GM10266 (cell line): Measurements from ENCODE around the gene RHEBL1.

Experiments used
- DNase-seq: peaks from one replicate; pipeline ENCODE4 v3.0.0; 2012; ENCODE audit errors: extremely low spot score
- TF ChIP-seq, protein P1 (sequence below): IDR thresholded peaks from 2 replicates; pipeline ENCODE4 v1.5.1; 2012; ENCODE audit warnings: mild to moderate bottlenecking, low read depth; ENCODE audit not compliant: control insufficient read depth, insufficient read depth; ENCODE audit errors: missing control alignments

RHEBL1 gene, protein sequence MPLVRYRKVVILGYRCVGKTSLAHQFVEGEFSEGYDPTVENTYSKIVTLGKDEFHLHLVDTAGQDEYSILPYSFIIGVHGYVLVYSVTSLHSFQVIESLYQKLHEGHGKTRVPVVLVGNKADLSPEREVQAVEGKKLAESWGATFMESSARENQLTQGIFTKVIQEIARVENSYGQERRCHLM

DNA sequence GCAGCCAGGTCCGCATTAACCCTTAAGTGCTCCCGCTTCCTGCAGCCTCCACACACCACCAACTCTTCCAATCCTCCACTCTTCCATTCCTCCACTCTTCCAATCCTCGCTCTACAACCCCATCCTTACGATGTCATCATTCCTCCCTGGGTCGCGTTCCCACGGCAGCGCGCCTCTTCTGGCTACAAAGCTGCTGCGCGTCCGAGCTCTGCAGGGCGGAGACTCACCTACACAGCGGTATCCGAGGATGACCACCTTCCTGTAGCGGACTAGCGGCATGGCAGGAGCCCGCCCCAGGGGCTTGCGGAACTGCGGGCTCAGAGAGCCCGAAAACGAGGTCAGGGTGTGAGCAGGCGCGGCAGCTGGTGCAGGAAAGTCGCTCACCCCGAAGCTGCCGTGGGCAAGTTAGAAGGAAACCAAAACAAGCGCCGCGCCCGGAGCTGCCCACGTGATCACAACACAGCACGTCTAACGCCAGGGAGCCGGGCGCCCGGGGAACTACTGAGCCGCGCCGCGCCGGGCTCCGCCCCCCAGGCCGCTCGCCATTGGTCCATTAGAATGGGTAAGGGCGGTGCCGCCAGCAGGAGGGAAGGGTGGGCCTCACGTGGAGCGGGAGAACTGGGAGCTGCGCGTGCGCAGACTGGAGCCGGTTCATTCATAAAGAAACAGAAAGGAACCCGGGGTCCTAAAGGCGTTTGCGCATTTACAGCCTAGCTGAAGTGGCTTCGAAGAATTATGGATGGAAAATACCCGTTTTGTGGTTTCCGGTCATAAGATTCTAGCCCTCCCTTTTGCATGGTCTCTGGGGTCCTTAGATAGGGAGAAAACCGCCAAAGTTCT is at the start of gene RHEBL1:
RHEBL1 (minus strand) TSS at position 473 of the 840 bp plus-strand sequence; CDS start at position 279, 194 bp downstream.
- TF ChIP-seq, protein P1, sequence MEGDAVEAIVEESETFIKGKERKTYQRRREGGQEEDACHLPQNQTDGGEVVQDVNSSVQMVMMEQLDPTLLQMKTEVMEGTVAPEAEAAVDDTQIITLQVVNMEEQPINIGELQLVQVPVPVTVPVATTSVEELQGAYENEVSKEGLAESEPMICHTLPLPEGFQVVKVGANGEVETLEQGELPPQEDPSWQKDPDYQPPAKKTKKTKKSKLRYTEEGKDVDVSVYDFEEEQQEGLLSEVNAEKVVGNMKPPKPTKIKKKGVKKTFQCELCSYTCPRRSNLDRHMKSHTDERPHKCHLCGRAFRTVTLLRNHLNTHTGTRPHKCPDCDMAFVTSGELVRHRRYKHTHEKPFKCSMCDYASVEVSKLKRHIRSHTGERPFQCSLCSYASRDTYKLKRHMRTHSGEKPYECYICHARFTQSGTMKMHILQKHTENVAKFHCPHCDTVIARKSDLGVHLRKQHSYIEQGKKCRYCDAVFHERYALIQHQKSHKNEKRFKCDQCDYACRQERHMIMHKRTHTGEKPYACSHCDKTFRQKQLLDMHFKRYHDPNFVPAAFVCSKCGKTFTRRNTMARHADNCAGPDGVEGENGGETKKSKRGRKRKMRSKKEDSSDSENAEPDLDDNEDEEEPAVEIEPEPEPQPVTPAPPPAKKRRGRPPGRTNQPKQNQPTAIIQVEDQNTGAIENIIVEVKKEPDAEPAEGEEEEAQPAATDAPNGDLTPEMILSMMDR: peak; percentile 36
- peak; percentile 97 for DNase-seq

DNA sequence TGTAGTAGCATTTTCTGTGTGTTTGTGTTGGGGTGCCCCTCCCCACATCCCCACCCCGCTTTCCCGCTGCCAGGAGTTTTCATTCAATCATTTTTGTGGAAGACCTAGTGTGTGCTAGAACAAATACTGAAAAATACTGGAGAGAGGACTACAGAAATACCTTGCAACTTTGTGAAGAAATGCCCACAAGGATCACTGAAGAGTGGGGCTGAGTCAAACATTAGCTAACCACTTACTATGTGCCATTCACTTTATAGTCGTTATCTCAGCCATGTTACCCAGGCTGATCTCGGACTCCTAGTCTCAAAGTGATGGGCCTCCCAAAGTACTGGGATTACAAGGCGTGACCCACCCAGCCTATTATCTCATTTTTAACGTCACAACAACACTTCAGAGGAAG is 41.4 kb upstream of the RHEBL1 start:
- TF ChIP-seq, protein P1: no peak
- no peak for DNase-seq

DNA sequence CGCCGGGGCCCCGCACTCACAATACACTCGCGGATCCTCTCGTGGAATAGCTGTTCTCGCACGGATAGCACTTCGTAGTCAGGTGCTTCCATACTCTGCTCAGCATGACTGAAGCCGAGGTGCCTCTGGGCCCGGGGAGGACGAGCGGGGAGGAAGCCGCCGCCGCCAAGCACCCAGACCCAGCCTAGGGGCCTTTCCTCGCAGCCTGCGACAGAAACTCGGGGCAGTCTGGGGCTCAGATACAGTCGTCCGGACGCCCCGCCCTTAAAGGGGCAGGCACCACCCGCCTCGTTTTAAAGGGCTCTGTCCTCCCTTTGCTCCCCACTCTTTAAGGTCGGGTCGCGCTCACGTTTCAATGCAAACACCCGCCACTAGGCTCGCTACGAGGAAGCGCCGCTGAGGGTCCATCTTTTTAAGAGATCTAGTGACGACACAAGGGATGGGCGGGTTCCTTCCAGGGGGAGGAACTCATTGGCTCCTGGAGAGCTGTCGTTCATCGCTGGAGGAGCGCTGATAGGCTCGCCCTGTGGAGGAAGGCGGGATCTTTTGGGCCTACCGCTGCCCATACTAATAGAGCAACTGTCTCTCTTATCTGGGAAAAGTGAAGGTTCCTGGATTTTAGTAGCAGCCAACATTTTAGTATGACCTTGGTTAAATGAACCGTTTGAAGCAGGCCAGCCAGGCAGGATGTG is 40.8 kb upstream of the RHEBL1 start, which contains the start of gene LMBR1L:
LMBR1L (minus strand) TSS at position 384 of the 692 bp plus-strand sequence; CDS start at position 92, 292 bp downstream.
- TF ChIP-seq, protein P1: peak; percentile 10
- peak; percentile 97 for DNase-seq

DNA sequence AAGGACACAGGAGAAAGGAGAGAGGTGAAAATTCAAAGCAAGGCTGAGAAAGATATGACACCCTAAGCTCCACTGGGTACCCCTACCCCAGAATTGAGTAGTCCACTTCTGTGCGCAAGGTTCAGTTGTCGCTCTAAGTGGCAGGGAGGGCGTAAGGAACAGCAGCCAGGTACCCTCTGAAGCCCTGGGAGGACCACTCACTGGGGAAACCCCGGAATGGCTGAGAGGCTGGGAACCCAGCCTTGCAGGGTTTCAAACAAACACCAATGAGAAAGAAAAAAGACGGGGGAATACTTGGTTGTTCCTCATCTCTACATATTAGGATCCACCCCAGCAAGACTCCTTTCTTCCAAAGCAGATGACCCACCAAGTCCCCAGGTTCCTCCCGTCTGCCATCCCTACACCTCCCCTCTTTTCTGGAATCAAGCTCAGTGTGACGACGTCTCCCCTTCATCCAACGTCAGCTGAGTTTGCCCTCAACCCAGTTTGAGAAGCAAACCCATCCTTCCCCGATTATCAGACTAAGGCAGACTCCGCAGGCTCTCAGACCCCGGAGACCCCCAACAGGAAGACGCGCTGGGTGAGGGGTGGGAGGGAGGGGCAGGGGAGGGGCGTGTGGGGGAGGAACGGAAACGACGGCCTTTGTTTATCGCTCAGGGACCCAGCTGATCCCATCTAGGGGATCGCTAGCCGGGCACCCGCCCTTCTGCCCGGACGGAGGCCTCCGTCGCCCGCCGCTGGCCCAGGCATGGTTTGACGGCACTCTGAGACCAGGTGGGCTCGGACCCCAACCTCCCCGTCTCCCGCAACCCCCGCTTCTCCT is 40.1 kb upstream of the RHEBL1 start:
- TF ChIP-seq, protein P1: no peak
- no peak for DNase-seq

DNA sequence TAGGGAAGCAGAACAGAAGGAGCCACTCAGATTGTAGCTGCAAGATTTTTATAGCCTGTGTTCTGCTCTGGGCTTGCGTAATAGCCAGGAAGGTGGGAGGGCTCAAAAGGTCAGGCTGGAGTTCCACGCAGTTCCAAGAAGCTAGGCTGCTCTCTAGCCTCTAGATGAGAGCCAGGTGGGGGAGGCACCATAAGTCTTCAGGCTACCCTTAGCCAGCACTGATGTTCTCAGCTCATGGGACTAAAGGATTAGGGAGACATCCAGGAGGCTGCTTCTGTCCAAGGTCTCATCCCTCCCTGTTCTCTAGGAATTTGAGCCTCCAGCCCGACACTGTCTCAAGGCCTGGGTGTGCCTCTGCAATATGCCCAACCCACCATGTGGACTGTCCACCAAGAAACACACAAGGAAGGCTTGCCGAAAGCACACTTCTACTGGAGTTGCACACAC is 39.2 kb upstream of the RHEBL1 start:
- TF ChIP-seq, protein P1: no peak
- no peak for DNase-seq

DNA sequence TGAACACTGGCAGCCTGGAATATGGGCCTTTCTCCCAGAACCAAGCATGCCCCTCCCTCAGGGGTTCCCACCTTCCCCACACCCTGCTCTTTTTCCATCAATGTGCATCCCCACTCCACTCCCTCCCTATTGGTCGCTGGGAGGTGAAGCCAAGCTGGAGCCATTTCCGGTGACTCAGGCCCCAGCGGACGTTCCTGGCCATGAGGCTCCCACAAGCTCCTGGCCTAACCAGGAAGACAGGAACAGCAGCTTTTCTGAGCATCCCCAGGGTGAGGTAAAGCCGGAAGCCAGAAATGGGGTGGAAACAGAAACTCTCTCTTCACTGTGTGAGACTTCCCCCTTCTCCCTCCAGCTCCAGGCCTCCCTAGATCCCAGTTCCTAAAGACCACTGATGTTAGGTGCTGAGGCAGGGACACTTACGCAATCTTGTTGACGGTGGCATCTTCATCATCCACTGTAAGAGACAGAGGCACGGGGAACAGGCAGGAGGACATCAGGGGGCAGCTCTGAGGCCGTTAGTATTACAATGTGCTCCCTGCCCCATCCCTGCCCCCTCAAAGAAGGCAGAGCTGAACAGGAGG is 35.8 kb upstream of the RHEBL1 start:
- no peak for DNase-seq
- TF ChIP-seq, protein P1: no peak
